WTC11 (cell line): ENCODE data around the gene MYOM3. TPM values are rescaled to one million over a fixed set of nuclear protein-coding genes. Genes with fewer than 3 reads are reported as not detected.
A peak's percentile ranks its signal among the peaks of the same experiment; 100 is the strongest.

Source experiments
- ATAC-seq: fragments of 200-7000 bp; cut with Tn5 transposase; 2 replicates; pipeline ENCODE4 v1.10.0; 2021; ENCODE audit warnings: mild to moderate bottlenecking, moderate library complexity
- CTCF ChIA-PET: fragments of 300-600 bp; sonication (Branson Sonifier 250); formaldehyde crosslinking; loops from one replicate; lab custom pipeline; 2021; ENCODE audit warnings: antibody characterized with exemption; lab: Charles Lee
- POLR2A ChIA-PET: fragments of 350-600 bp; sonication (Branson Sonifier 250); formaldehyde crosslinking; loops from one replicate; lab custom pipeline; 2021; ENCODE audit warnings: antibody characterized with exemption; lab: Charles Lee
- DNase-seq: peaks from one replicate; pipeline ENCODE4 v3.0.0; 2021; ENCODE audit warnings: low spot score
- H3K27ac Mint-ChIP-seq: 2 replicates; pipeline ENCODE4 v1.8.0; 2021; ENCODE audit warnings: mixed read lengths
- H3K27me3 Mint-ChIP-seq: 2 replicates; pipeline ENCODE4 v1.8.0; 2021; ENCODE audit warnings: low read depth, mild to moderate bottlenecking, moderate library complexity, mixed read lengths
- H3K36me3 Mint-ChIP-seq: 2 replicates; pipeline ENCODE4 v1.8.0; 2021; ENCODE audit warnings: mixed read lengths
- H3K4me1 Mint-ChIP-seq: 2 replicates; pipeline ENCODE4 v1.8.0; 2022; ENCODE audit warnings: mixed read lengths
- H3K4me3 Mint-ChIP-seq: 2 replicates; pipeline ENCODE4 v1.8.0; 2021; ENCODE audit warnings: mild to moderate bottlenecking, moderate library complexity, mixed read lengths
- H3K9me3 Mint-ChIP-seq: 2 replicates; pipeline ENCODE4 v1.8.0; 2021; ENCODE audit warnings: mixed read lengths
- CBFB ChIP-seq: sonication (generic); formaldehyde crosslinking; IDR thresholded peaks from 2 replicates; pipeline ENCODE4 v1.8.1; 2022; ENCODE audit warnings: mild to moderate bottlenecking, low read depth, missing genetic modification reagents
- ESRRA ChIP-seq: sonication (generic); formaldehyde crosslinking; IDR thresholded peaks from 2 replicates; pipeline ENCODE4 v1.8.1; 2022; ENCODE audit warnings: mild to moderate bottlenecking, missing genetic modification reagents, borderline replicate concordance
- FOXJ3 ChIP-seq: sonication (generic); formaldehyde crosslinking; IDR thresholded peaks from 2 replicates; pipeline ENCODE4 v1.9.0; 2021; ENCODE audit warnings: missing genetic modification reagents, mild to moderate bottlenecking, borderline replicate concordance
- JAZF1 ChIP-seq: fragments of 250-450 bp; sonication (Bioruptor Pico); IDR thresholded peaks from 2 replicates; pipeline ENCODE4 v1.9.0; 2021; ENCODE audit warnings: moderate library complexity, mild to moderate bottlenecking, inconsistent platforms
- NR2C2 ChIP-seq: sonication (generic); formaldehyde crosslinking; IDR thresholded peaks from 2 replicates; pipeline ENCODE4 v1.8.0; 2022; ENCODE audit warnings: mild to moderate bottlenecking, missing genetic modification reagents
- SP1 ChIP-seq: sonication (generic); formaldehyde crosslinking; conservative IDR thresholded peaks from 2 replicates; pipeline ENCODE4 v1.8.1; 2022; ENCODE audit warnings: missing genetic modification reagents
- TEAD4 ChIP-seq: sonication (generic); formaldehyde crosslinking; IDR thresholded peaks from 2 replicates; pipeline ENCODE4 v1.8.0; 2022; ENCODE audit warnings: mild to moderate bottlenecking, missing genetic modification reagents
- ZBTB21 ChIP-seq: sonication (generic); formaldehyde crosslinking; IDR thresholded peaks from 2 replicates; pipeline ENCODE4 v1.8.1; 2023; ENCODE audit warnings: mild to moderate bottlenecking, missing genetic modification reagents, borderline replicate concordance
- ZNF138 ChIP-seq: sonication (generic); formaldehyde crosslinking; conservative IDR thresholded peaks from 2 replicates; pipeline ENCODE4 v1.8.1; 2022; ENCODE audit warnings: mild to moderate bottlenecking, moderate library complexity, missing genetic modification reagents
- ZNF671 ChIP-seq: fragments of 250-450 bp; sonication (Bioruptor Pico); IDR thresholded peaks from 2 replicates; pipeline ENCODE4 v1.8.0; 2021; ENCODE audit warnings: mild to moderate bottlenecking
- total RNA-seq: library from RNA; stranded (reverse); gene quantifications from 3 replicates; pipeline ENCODE4 v1.2.3, GENCODE V29; 2021
- TF ChIP-seq, protein P1 (sequence below): sonication (generic); formaldehyde crosslinking; IDR thresholded peaks from 2 replicates; pipeline ENCODE4 v1.8.1; 2023; ENCODE audit warnings: mild to moderate bottlenecking, missing genetic modification reagents, moderate library complexity
- TF ChIP-seq, protein P2 (sequence below): sonication (generic); formaldehyde crosslinking; IDR thresholded peaks from 2 replicates; pipeline ENCODE4 v1.8.1; 2022; ENCODE audit warnings: low read depth, mild to moderate bottlenecking, moderate library complexity, missing genetic modification reagents, borderline replicate concordance
- TF ChIP-seq, protein P3 (sequence below): fragments of 250-450 bp; sonication (Bioruptor Pico); IDR thresholded peaks from 2 replicates; pipeline ENCODE4 v1.9.0; 2021; ENCODE audit warnings: mild to moderate bottlenecking
- TF ChIP-seq, protein P4 (sequence below): sonication (generic); formaldehyde crosslinking; IDR thresholded peaks from 2 replicates; pipeline ENCODE4 v1.8.1; 2023; ENCODE audit warnings: mild to moderate bottlenecking, moderate library complexity, missing genetic modification reagents
- TF ChIP-seq, protein P5 (sequence below): fragments of 250-450 bp; sonication (Bioruptor Pico); IDR thresholded peaks from 2 replicates; pipeline ENCODE4 v1.9.0; 2021; ENCODE audit warnings: mild to moderate bottlenecking, borderline replicate concordance
- TF ChIP-seq, protein P6 (sequence below): sonication (generic); formaldehyde crosslinking; IDR thresholded peaks from 2 replicates; pipeline ENCODE4 v1.8.1; 2022; ENCODE audit warnings: low read depth, missing genetic modification reagents, borderline replicate concordance
- TF ChIP-seq, protein P7 (sequence below): sonication (generic); formaldehyde crosslinking; IDR thresholded peaks from 2 replicates; pipeline ENCODE4 v1.8.0; 2023; ENCODE audit warnings: mild to moderate bottlenecking, missing genetic modification reagents

The MYOM3 gene
- total RNA-seq, 1 experiment from 2014 or later: 0.13 TPM

DNA sequence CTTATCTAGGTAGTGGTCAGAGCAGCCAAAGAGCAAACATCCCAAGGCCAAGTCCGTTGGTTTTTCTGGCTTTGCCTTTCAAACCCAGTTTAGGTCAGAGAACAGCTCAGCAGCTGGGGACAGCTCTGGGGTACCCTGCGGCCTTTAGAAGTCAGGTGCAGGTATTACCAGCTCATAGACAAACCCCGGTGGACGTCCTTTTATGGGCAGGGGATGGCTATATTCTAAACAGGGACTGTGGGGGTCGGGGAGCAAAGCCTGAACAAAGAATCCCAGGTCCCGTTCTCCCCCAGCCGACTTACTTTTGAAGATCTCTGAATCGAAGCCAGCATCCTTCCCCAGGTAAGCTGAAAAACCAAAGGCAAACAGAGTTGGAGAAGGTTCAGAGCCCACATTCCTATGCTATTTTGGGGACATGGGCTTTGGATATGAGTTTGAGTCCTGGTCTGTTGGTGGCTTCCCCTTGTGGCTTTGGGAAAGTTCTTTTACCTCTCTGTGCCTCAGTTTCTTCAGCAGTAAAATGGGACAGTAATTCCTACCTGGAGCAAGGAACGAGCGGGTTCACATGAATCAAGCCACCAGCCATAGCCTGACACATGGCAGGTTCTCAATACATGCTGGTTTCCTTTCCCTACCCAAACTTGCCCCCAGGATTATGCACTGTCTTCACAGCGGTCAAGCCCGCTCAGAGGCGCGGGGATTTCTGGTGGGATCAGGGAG, 16.6 kb downstream of the MYOM3 start:
- peak; percentile 38 for ATAC-seq

DNA sequence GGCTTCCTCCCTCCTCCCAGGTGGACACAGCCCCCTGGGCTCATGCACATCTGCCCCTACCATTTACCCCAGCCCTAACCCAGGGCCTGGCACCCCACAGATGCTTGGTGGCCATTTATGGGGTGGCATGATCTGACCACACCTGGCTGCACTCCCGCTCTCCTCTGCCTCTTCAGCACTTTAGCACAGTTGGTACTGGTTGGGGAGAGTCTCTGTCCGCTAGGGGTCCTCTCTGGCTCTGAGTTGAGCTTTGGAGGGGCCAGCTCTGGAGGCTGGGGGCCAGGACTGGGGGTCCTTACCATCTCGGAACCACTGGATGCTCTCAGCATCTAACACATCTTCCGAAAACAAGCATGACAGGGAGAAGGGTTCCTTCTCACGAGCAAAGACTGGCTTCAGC, 17.4 kb downstream of the MYOM3 start:
- Mint-ChIP-seq H3K27ac (peak overlapping the region; percentile 25; the same call in 1 of the 2 replicates), H3K4me1 (peaks cover 9% of the 10 kb centered on the region), H3K9me3 (no peaks in the 10 kb centered on the region), H3K36me3 (no peaks in the 10 kb centered on the region), H3K27me3 (no peaks in the 10 kb centered on the region), H3K4me3 (no peak overlapping the region)
- ChIA-PET CTCF (interaction anchor here (0.6 to 3.5 kb wide), 20 partner anchors 10 to 297 kb away, joined by 3 to 16 read pairs (median 4); partner anchors contain the start of gene MYOM3), POLR2A (no interaction called here)
- ATAC-seq (peak; percentile 78), DNase-seq (peak; percentile 35)
- TF ChIP-seq, protein P1, sequence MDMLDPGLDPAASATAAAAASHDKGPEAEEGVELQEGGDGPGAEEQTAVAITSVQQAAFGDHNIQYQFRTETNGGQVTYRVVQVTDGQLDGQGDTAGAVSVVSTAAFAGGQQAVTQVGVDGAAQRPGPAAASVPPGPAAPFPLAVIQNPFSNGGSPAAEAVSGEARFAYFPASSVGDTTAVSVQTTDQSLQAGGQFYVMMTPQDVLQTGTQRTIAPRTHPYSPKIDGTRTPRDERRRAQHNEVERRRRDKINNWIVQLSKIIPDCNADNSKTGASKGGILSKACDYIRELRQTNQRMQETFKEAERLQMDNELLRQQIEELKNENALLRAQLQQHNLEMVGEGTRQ (CRISPR knock-in tag): no peak
- TF ChIP-seq TEAD4 (CRISPR knock-in tag) (no peak), CBFB (no peak), ESRRA (CRISPR knock-in tag) (no peak), JAZF1 (CRISPR knock-in tag) (no peak), ZBTB21 (no peak), NR2C2 (CRISPR knock-in tag) (no peak), SP1 (CRISPR knock-in tag) (no peak), ZNF138 (CRISPR knock-in tag) (no peak)
- TF ChIP-seq, protein P2, sequence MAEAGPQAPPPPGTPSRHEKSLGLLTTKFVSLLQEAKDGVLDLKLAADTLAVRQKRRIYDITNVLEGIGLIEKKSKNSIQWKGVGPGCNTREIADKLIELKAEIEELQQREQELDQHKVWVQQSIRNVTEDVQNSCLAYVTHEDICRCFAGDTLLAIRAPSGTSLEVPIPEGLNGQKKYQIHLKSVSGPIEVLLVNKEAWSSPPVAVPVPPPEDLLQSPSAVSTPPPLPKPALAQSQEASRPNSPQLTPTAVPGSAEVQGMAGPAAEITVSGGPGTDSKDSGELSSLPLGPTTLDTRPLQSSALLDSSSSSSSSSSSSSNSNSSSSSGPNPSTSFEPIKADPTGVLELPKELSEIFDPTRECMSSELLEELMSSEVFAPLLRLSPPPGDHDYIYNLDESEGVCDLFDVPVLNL: no peak
- TF ChIP-seq, protein P3, sequence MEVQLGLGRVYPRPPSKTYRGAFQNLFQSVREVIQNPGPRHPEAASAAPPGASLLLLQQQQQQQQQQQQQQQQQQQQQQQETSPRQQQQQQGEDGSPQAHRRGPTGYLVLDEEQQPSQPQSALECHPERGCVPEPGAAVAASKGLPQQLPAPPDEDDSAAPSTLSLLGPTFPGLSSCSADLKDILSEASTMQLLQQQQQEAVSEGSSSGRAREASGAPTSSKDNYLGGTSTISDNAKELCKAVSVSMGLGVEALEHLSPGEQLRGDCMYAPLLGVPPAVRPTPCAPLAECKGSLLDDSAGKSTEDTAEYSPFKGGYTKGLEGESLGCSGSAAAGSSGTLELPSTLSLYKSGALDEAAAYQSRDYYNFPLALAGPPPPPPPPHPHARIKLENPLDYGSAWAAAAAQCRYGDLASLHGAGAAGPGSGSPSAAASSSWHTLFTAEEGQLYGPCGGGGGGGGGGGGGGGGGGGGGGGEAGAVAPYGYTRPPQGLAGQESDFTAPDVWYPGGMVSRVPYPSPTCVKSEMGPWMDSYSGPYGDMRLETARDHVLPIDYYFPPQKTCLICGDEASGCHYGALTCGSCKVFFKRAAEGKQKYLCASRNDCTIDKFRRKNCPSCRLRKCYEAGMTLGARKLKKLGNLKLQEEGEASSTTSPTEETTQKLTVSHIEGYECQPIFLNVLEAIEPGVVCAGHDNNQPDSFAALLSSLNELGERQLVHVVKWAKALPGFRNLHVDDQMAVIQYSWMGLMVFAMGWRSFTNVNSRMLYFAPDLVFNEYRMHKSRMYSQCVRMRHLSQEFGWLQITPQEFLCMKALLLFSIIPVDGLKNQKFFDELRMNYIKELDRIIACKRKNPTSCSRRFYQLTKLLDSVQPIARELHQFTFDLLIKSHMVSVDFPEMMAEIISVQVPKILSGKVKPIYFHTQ: no peak
- TF ChIP-seq, protein P4, sequence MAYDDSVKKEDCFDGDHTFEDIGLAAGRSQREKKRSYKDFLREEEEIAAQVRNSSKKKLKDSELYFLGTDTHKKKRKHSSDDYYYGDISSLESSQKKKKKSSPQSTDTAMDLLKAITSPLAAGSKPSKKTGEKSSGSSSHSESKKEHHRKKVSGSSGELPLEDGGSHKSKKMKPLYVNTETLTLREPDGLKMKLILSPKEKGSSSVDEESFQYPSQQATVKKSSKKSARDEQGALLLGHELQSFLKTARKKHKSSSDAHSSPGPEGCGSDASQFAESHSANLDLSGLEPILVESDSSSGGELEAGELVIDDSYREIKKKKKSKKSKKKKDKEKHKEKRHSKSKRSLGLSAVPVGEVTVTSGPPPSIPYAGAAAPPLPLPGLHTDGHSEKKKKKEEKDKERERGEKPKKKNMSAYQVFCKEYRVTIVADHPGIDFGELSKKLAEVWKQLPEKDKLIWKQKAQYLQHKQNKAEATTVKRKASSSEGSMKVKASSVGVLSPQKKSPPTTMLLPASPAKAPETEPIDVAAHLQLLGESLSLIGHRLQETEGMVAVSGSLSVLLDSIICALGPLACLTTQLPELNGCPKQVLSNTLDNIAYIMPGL (CRISPR knock-in tag): no peak
- TF ChIP-seq, protein P5, sequence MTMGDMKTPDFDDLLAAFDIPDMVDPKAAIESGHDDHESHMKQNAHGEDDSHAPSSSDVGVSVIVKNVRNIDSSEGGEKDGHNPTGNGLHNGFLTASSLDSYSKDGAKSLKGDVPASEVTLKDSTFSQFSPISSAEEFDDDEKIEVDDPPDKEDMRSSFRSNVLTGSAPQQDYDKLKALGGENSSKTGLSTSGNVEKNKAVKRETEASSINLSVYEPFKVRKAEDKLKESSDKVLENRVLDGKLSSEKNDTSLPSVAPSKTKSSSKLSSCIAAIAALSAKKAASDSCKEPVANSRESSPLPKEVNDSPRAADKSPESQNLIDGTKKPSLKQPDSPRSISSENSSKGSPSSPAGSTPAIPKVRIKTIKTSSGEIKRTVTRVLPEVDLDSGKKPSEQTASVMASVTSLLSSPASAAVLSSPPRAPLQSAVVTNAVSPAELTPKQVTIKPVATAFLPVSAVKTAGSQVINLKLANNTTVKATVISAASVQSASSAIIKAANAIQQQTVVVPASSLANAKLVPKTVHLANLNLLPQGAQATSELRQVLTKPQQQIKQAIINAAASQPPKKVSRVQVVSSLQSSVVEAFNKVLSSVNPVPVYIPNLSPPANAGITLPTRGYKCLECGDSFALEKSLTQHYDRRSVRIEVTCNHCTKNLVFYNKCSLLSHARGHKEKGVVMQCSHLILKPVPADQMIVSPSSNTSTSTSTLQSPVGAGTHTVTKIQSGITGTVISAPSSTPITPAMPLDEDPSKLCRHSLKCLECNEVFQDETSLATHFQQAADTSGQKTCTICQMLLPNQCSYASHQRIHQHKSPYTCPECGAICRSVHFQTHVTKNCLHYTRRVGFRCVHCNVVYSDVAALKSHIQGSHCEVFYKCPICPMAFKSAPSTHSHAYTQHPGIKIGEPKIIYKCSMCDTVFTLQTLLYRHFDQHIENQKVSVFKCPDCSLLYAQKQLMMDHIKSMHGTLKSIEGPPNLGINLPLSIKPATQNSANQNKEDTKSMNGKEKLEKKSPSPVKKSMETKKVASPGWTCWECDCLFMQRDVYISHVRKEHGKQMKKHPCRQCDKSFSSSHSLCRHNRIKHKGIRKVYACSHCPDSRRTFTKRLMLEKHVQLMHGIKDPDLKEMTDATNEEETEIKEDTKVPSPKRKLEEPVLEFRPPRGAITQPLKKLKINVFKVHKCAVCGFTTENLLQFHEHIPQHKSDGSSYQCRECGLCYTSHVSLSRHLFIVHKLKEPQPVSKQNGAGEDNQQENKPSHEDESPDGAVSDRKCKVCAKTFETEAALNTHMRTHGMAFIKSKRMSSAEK (CRISPR knock-in tag): no peak

More for the DNA sequence above, 16.6 kb downstream of the MYOM3 start:
- ChIA-PET CTCF (interaction anchor here (0.6 to 3.5 kb wide), 20 partner anchors 9 to 296 kb away, joined by 3 to 16 read pairs (median 4); partner anchors contain the start of gene MYOM3), POLR2A (no interaction called here)
- no peak for TF ChIP-seq JAZF1 (CRISPR knock-in tag)
- TF ChIP-seq, protein P6, sequence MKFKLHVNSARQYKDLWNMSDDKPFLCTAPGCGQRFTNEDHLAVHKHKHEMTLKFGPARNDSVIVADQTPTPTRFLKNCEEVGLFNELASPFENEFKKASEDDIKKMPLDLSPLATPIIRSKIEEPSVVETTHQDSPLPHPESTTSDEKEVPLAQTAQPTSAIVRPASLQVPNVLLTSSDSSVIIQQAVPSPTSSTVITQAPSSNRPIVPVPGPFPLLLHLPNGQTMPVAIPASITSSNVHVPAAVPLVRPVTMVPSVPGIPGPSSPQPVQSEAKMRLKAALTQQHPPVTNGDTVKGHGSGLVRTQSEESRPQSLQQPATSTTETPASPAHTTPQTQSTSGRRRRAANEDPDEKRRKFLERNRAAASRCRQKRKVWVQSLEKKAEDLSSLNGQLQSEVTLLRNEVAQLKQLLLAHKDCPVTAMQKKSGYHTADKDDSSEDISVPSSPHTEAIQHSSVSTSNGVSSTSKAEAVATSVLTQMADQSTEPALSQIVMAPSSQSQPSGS: no peak
- TF ChIP-seq, protein P7, sequence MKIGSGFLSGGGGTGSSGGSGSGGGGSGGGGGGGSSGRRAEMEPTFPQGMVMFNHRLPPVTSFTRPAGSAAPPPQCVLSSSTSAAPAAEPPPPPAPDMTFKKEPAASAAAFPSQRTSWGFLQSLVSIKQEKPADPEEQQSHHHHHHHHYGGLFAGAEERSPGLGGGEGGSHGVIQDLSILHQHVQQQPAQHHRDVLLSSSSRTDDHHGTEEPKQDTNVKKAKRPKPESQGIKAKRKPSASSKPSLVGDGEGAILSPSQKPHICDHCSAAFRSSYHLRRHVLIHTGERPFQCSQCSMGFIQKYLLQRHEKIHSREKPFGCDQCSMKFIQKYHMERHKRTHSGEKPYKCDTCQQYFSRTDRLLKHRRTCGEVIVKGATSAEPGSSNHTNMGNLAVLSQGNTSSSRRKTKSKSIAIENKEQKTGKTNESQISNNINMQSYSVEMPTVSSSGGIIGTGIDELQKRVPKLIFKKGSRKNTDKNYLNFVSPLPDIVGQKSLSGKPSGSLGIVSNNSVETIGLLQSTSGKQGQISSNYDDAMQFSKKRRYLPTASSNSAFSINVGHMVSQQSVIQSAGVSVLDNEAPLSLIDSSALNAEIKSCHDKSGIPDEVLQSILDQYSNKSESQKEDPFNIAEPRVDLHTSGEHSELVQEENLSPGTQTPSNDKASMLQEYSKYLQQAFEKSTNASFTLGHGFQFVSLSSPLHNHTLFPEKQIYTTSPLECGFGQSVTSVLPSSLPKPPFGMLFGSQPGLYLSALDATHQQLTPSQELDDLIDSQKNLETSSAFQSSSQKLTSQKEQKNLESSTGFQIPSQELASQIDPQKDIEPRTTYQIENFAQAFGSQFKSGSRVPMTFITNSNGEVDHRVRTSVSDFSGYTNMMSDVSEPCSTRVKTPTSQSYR (CRISPR knock-in tag): no peak
- TF ChIP-seq FOXJ3 (CRISPR knock-in tag): no peak
- TF ChIP-seq ZNF671: no peak
- H3K27ac Mint-ChIP-seq: no peak overlapping the region
- H3K4me3 Mint-ChIP-seq: no peak overlapping the region
- H3K9me3 Mint-ChIP-seq: no peaks in the 10 kb centered on the region
- DNase-seq: no peak
- H3K27me3 Mint-ChIP-seq: no peaks in the 10 kb centered on the region
- no peaks in the 10 kb centered on the region for H3K36me3 Mint-ChIP-seq
- H3K4me1 Mint-ChIP-seq: peaks cover 9% of the 10 kb centered on the region
